ENCODE measurements around the gene DHRS1.
A peak's percentile ranks its signal among the peaks of the same experiment; 100 is the strongest.

DHRS1 gene

GRCh38 chr14:24274101-24274543, 25.5 kb downstream of the DHRS1 start:
- Histone ChIP-seq H3K4me1 (ENCODE audit: control insufficient read depth, insufficient read depth, low read length) (peaks cover 3% of the 10 kb centered on the region; the same call in 1 of the 2 replicates), H3K4me3 (ENCODE audit: low read depth, low read length) (no peak overlapping the region), H3K9me3 (ENCODE audit: control insufficient read depth, insufficient read depth, low read depth, low read length) (no peaks in the 10 kb centered on the region), H3K36me3 (ENCODE audit: control insufficient read depth in 2 of 2, insufficient read depth in 1 of 2, low read length in 2 of 2) (peaks cover 0 to 6% of the 10 kb centered on the region in 2 experiments; a peak in 1 of 3 replicates), H3K27ac (ENCODE audit: extremely low read depth, low read depth, low read length) (no peak overlapping the region)
- no peak for TF ChIP-seq ZFP37 (tag by site-specific recombination; IDR thresholded peaks at IDR 0.05)
- TF ChIP-seq ZBTB17 (tag by site-specific recombination; IDR thresholded peaks at IDR 0.05) = 0 out of 2 replicates have a peak, but pooled peaks have one; percentile 44
- ChIA-PET POLR2A (interaction anchor here (0.7 kb wide), 2 partner anchors 9 to 22 kb away, joined by 3 to 4 read pairs; no protein-coding TSS in a partner anchor), CTCF (interaction anchor here (0.9 to 1.8 kb wide), 4 partner anchors 19 to 31 kb away, joined by 5 to 14 read pairs (median 8); partner anchors contain the start of gene TINF2)

GRCh38 chr14:24273422-24273998, 26.1 kb downstream of the DHRS1 start:
- Histone ChIP-seq H3K4me3 (ENCODE audit: low read depth, low read length) (no peak overlapping the region), H3K9me3 (ENCODE audit: control insufficient read depth, insufficient read depth, low read depth, low read length) (no peaks in the 10 kb centered on the region), H3K36me3 (ENCODE audit: control insufficient read depth in 2 of 2, insufficient read depth in 1 of 2, low read length in 2 of 2) (peaks cover 0 to 12% of the 10 kb centered on the region in 2 experiments; a peak in 1 of 3 replicates), H3K4me1 (ENCODE audit: control insufficient read depth, insufficient read depth, low read length) (peaks cover 3% of the 10 kb centered on the region; the same call in 1 of the 2 replicates), H3K27ac (ENCODE audit: extremely low read depth, low read depth, low read length) (no peak overlapping the region)
- CTCF ChIA-PET = interaction anchor here (0.9 to 1.8 kb wide), 4 partner anchors 19 to 31 kb away, joined by 5 to 14 read pairs (median 8); partner anchors contain the start of gene TINF2
- TF ChIP-seq ZNF112 (tag by site-specific recombination; IDR thresholded peaks at IDR 0.05) (no peak), ZNF169 (tag by site-specific recombination; IDR thresholded peaks at IDR 0.05) (no peak), SETDB1 (IDR thresholded peaks at IDR 0.05; ENCODE audit: insufficient read length, low read length) (no peak), KLF1 (tag by site-specific recombination; IDR thresholded peaks at IDR 0.05) (no peak), ZNF791 (tag by site-specific recombination; IDR thresholded peaks at IDR 0.05) (no peak), ZBTB48 (tag by site-specific recombination; IDR thresholded peaks at IDR 0.05) (no peak), ZNF341 (tag by site-specific recombination; IDR thresholded peaks at IDR 0.05; ENCODE audit: low read depth) (no peak), ZNF747 (tag by site-specific recombination; IDR thresholded peaks at IDR 0.05) (no peak), ZNF121 (tag by site-specific recombination; IDR thresholded peaks at IDR 0.05) (no peak), ZNF629 (tag by site-specific recombination; IDR thresholded peaks at IDR 0.05) (no peak), ZNF548 (tag by site-specific recombination; IDR thresholded peaks at IDR 0.05) (no peak), ZNF473 (tag by site-specific recombination; IDR thresholded peaks at IDR 0.05) (no peak)
- POLR2A ChIA-PET = interaction anchor here (0.7 to 1.2 kb wide), 2 partner anchors 10 to 24 kb away, joined by 3 read pairs; no protein-coding TSS in a partner anchor

- Histone ChIP-seq H3K27ac (ENCODE audit: extremely low read depth, low read depth, low read length) (no peak overlapping the region), H3K9me3 (ENCODE audit: control insufficient read depth, insufficient read depth, low read depth, low read length) (no peaks in the 10 kb centered on the region), H3K4me1 (ENCODE audit: control insufficient read depth, insufficient read depth, low read length) (peaks cover 3% of the 10 kb centered on the region; the same call in 1 of the 2 replicates), H3K4me3 (ENCODE audit: low read depth, low read length) (no peak overlapping the region), H3K36me3 (ENCODE audit: control insufficient read depth in 2 of 2, insufficient read depth in 1 of 2, low read length in 2 of 2) (peaks cover 0 to 18% of the 10 kb centered on the region in 2 experiments; a peak in 1 of 3 replicates)
- CTCF ChIA-PET = interaction anchor here (0.6 to 3.0 kb wide), 8 partner anchors 8 to 61 kb away, joined by 3 to 15 read pairs (median 4); partner anchors contain the start of gene TINF2
- TF ChIP-seq MYNN (tag by site-specific recombination; IDR thresholded peaks at IDR 0.05; ENCODE audit: borderline replicate concordance) (no peak), ZNF501 (tag by site-specific recombination; IDR thresholded peaks at IDR 0.05) (no peak), KLF1 (tag by site-specific recombination; IDR thresholded peaks at IDR 0.05) (no peak), SCRT1 (tag by site-specific recombination; IDR thresholded peaks at IDR 0.05; ENCODE audit: borderline replicate concordance) (no peak), ZIC2 (tag by site-specific recombination; IDR thresholded peaks at IDR 0.05) (no peak), ZNF169 (tag by site-specific recombination; IDR thresholded peaks at IDR 0.05) (no peak), MZF1 (tag by site-specific recombination; IDR thresholded peaks at IDR 0.05; ENCODE audit: borderline replicate concordance) (no peak), ZNF624 (tag by site-specific recombination; IDR thresholded peaks at IDR 0.05) (no peak), ZNF692 (tag by site-specific recombination; IDR thresholded peaks at IDR 0.05) (no peak), ZNF561 (tag by site-specific recombination; IDR thresholded peaks at IDR 0.05; ENCODE audit: borderline replicate concordance) (no peak), ZNF629 (tag by site-specific recombination; IDR thresholded peaks at IDR 0.05) (no peak), ZNF843 (tag by site-specific recombination; IDR thresholded peaks at IDR 0.05) (no peak), ZNF121 (tag by site-specific recombination; IDR thresholded peaks at IDR 0.05) (no peak), ZNF23 (tag by site-specific recombination; IDR thresholded peaks at IDR 0.05; ENCODE audit: borderline replicate concordance) (no peak), KLF17 (tag by site-specific recombination; IDR thresholded peaks at IDR 0.05) (no peak), ZNF837 (tag by site-specific recombination; IDR thresholded peaks at IDR 0.05) (no peak), ZNF350 (tag by site-specific recombination; IDR thresholded peaks at IDR 0.05) (no peak)
- POLR2A ChIA-PET = interaction anchor here (1.2 to 2.4 kb wide), 3 partner anchors 9 to 25 kb away, joined by 3 to 14 read pairs (median 12); no protein-coding TSS in a partner anchor
These were observed 27.1 kb downstream of the DHRS1 start for GRCh38 chr14:24272467-24272866.

All from HEK293 (cell line).